HAP-1 (cell line): ENCODE results near the gene CLDN20.
"Not testable (repeated sequence)": the region's sequence is repeated elsewhere in the genome, so short reads cannot be mapped to it uniquely, and the experiment has no call there.

Experiments used
- DNase-seq, 2 experiments: peaks; one replicate each; pipeline ENCODE4 v3.0.0-alpha.2; 2016 to 2020; ENCODE audit warnings: low spot score in 2 of 2
- H3K27me3 ChIP-seq: fragments of 250-450 bp; sonication (Bioruptor Pico); 2 replicates; pipeline ENCODE4 v1.5.1; 2020; ENCODE audit warnings: low read depth, mild to moderate bottlenecking, moderate library complexity
- H3K36me3 ChIP-seq: fragments of 250-450 bp; sonication (Bioruptor Pico); replicated peaks from 2 replicates; pipeline ENCODE4 v1.5.1; 2020; ENCODE audit warnings: mild to moderate bottlenecking
- H3K4me1 ChIP-seq: fragments of 250-450 bp; sonication (Bioruptor Pico); 2 replicates; pipeline ENCODE4 v1.5.1; 2020; ENCODE audit warnings: mild to moderate bottlenecking
- H3K4me3 ChIP-seq: fragments of 250-450 bp; sonication (Bioruptor Pico); 2 replicates; pipeline ENCODE4 v1.5.1; 2020; ENCODE audit warnings: mild to moderate bottlenecking, moderate library complexity
- H3K9me3 ChIP-seq: fragments of 250-450 bp; sonication (Bioruptor Pico); 2 replicates; pipeline ENCODE4 v1.5.1; 2020; ENCODE audit warnings: mild to moderate bottlenecking, moderate library complexity
- in situ Hi-C: fragments of 300-500 bp; cut with MboI; formaldehyde crosslinking; loops from 3 replicates; pipeline ENCODE4 v1.14.3; 2020; ENCODE audit warnings: low sequenced_read_pairs, inconsistent platforms, mixed read lengths

The CLDN20 gene

GRCh38 chr6:155263373-155264063, at the start of gene CLDN20:
CLDN20 (plus strand) TSS chr6:155264013; CDS start chr6:155275720, 11,707 bp downstream.
- DNase-seq: no peak
- Histone ChIP-seq H3K9me3 (no peaks in the 10 kb centered on the region), H3K36me3 (peaks cover 9% of the 10 kb centered on the region), H3K4me1 (peaks cover 36% of the 10 kb centered on the region), H3K27me3 (no peaks in the 10 kb centered on the region), H3K4me3 (no peak within 1 kb of the TSS)
- in situ Hi-C loops: no loop called here

- in situ Hi-C loops: no loop called here
- Histone ChIP-seq H3K4me1 (peaks cover 24% of the 10 kb centered on the region), H3K27me3 (no peaks in the 10 kb centered on the region), H3K36me3 (no peaks in the 10 kb centered on the region), H3K4me3 (no peak overlapping the region), H3K9me3 (no peaks in the 10 kb centered on the region)
- DNase-seq: no peak
Measured at GRCh38 chr6:155215906-155216305, 47.9 kb upstream of the CLDN20 start.

DNA sequence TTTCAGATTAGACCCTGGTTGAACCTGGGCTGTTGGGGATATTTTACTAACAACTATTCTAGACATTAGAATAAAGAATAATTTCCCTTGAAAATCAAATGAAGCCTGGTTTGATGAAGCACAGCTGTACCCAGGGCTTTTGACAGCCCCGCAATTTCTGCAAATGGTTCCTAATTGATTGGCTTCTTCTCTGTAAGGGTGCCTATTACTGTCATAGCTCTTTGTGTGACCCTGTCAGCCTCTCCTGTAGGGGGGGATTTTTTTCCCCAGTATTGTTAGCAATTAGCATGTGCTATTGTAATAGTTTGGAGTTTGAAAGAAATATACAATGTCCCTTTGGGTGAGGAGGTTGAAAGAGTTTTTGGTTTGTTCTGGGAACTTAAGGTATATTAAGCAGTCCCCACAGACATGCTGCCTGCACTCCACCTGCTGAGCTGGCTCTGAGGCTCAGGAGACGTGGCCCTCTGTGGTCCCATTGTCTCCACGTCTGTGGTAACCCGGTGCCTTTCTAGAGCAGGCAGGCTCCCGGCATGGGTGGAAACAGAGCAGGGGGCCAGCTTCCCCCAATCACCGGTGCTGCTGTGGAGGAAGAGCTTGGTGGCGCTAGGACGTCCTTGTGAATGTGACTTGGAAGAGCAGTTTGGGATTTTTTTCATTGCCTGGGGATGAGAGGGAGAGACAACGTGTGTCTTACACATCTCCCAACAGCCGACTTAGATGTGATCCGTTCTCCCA, 47.3 kb upstream of the CLDN20 start:
- in situ Hi-C loops: no loop called here
- Histone ChIP-seq H3K36me3 (no peaks in the 10 kb centered on the region), H3K4me1 (peaks cover 24% of the 10 kb centered on the region), H3K9me3 (no peaks in the 10 kb centered on the region), H3K4me3 (peak overlapping the region; percentile 12), H3K27me3 (no peaks in the 10 kb centered on the region)
- peak; percentile 56 to 74 for DNase-seq

GRCh38 chr6:155218711-155219110, 45.1 kb upstream of the CLDN20 start:
- H3K9me3 ChIP-seq, DNase-seq, in situ Hi-C loops, H3K27me3 ChIP-seq, H3K36me3 ChIP-seq, H3K4me3 ChIP-seq: not testable (repeated sequence)
- H3K4me1 ChIP-seq: peaks cover 24% of the 10 kb centered on the region

DNA sequence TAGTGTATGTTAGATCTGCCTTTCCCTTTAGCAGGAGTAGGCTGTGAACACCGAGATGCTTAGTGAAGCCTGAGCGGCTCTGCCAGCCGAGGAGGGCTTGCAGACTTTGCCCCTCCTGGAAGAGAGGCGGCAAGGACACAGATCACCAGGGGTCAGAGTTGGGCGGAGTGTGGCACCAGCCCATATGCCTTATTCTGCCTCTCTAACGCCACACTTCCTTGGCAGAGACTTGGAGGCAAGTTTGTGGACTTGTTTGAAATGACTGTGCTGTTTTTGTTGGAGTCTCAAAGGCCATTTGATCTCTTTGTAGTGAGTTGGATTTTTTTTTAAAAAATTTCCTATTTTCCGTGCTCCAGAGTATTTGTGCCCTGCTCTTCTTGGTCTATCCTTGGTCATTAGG, 44.5 kb upstream of the CLDN20 start:
- in situ Hi-C loops: no loop called here
- H3K9me3 ChIP-seq: no peaks in the 10 kb centered on the region
- H3K36me3 ChIP-seq: no peaks in the 10 kb centered on the region
- no peak for DNase-seq
- peaks cover 24% of the 10 kb centered on the region for H3K4me1 ChIP-seq
- no peaks in the 10 kb centered on the region for H3K27me3 ChIP-seq
- H3K4me3 ChIP-seq: no peak overlapping the region

DNA sequence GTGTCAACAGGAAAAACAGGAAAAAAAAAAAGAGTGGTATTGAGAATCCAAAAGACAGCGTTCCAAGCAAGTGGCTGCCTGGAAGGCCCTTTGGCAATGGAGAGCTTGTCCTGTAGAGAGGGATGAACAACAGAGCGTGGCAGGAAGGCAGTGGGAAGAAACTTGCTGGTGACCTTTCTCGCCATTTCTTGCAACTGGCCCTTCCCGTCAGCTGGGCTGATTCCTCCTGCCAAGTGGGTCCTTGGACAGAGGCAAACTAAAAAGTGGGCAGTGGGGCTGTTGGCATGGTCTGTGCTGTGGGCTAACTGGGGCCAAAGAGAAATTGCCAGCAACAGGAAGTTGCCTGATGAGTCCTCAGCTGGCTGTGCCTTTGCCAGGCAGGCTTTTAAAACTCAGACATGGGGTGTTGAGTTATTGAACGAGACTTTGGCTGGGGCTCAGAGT, 43.9 kb upstream of the CLDN20 start:
- no peak overlapping the region for H3K4me3 ChIP-seq
- H3K27me3 ChIP-seq: no peaks in the 10 kb centered on the region
- DNase-seq: no peak
- no peaks in the 10 kb centered on the region for H3K9me3 ChIP-seq
- in situ Hi-C loops: no loop called here
- no peaks in the 10 kb centered on the region for H3K36me3 ChIP-seq
- H3K4me1 ChIP-seq: peaks cover 24% of the 10 kb centered on the region

DNA sequence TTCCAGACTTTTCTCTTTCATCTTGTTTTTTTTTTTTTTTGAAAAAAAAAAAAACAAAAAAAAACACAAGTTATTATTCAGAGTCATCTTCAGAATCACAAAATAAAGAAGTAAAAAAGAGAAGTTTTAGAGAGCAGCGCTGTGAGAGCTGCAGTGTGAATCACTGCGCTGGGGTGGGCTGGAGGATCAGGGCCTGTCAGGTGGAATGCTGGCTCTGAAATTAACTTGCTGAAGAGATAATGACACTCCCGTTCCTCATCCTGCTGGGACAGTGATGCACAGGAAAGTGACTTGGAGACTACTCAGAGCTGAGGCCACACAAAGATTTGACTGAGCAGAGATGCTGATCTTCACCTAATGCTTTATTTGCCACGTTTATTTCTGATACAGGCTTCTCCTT, 42.7 kb upstream of the CLDN20 start:
- Histone ChIP-seq H3K4me1 (peaks cover 24% of the 10 kb centered on the region), H3K4me3 (no peak overlapping the region), H3K36me3 (no peaks in the 10 kb centered on the region), H3K9me3 (no peaks in the 10 kb centered on the region), H3K27me3 (no peaks in the 10 kb centered on the region)
- no peak for DNase-seq
- in situ Hi-C loops: no loop called here

GRCh38 chr6:155222506-155222905, 41.3 kb upstream of the CLDN20 start:
- no peak overlapping the region for H3K4me3 ChIP-seq
- no peaks in the 10 kb centered on the region for H3K27me3 ChIP-seq
- in situ Hi-C loops: no loop called here
- H3K4me1 ChIP-seq: peaks cover 11% of the 10 kb centered on the region
- H3K36me3 ChIP-seq: no peaks in the 10 kb centered on the region
- no peaks in the 10 kb centered on the region for H3K9me3 ChIP-seq
- no peak for DNase-seq

- in situ Hi-C loops: no loop called here
- Histone ChIP-seq H3K9me3 (no peaks in the 10 kb centered on the region), H3K4me1 (no peaks in the 10 kb centered on the region), H3K4me3 (no peak overlapping the region), H3K36me3 (no peaks in the 10 kb centered on the region), H3K27me3 (no peaks in the 10 kb centered on the region)
- DNase-seq: no peak
Measured at GRCh38 chr6:155223646-155224451, 40.0 kb upstream of the CLDN20 start.

DNA sequence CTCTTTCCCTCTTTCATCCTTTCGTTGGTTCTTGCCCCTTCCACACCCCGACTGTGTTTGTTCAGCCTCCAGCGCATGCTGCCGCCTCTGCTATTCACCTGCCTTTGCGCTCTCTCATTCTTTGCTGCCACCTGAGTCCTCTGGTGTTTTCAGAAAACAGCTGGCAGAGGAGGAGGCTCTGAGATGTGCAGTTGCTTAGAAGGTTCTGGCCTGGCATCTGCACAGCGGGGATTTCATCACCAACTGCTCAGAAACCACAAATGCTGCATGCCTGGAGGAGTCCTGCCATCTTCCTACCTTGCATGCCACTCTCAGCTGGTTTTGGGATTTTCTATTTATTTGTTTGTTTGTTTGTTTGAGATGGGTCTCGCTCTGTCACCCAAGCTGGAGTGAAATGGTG, 39.2 kb upstream of the CLDN20 start:
- no peak for DNase-seq
- H3K4me3 ChIP-seq: no peak overlapping the region
- no peaks in the 10 kb centered on the region for H3K4me1 ChIP-seq
- no peaks in the 10 kb centered on the region for H3K27me3 ChIP-seq
- in situ Hi-C loops: no loop called here
- no peaks in the 10 kb centered on the region for H3K9me3 ChIP-seq
- no peaks in the 10 kb centered on the region for H3K36me3 ChIP-seq

GRCh38 chr6:155227046-155227445, 36.8 kb upstream of the CLDN20 start:
- no peaks in the 10 kb centered on the region for H3K9me3 ChIP-seq
- H3K4me3 ChIP-seq: no peak overlapping the region
- in situ Hi-C loops: no loop called here
- H3K4me1 ChIP-seq: no peaks in the 10 kb centered on the region
- H3K36me3 ChIP-seq: no peaks in the 10 kb centered on the region
- no peak for DNase-seq
- no peaks in the 10 kb centered on the region for H3K27me3 ChIP-seq

GRCh38 chr6:155228546-155229166, 35.2 kb upstream of the CLDN20 start:
- in situ Hi-C loops: no loop called here

DNA sequence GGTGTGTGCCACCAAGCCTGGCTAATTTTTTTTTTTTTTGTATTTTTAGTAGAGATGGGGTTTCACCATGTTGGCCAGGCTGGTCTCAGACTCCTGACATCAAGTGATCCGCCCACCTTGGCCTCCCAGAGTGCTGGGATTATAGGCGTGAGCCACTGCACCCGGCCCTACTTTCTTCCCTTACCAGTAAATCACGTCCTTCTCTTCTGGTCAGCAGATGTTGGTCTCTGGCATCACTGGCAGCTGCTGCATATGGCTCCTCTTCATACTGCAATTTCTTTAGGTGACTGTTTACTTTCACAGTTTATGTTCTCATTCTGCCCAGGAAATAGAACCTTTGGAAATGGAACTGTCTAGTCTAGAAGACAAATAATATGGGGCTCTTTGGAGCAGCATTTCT, 32.8 kb upstream of the CLDN20 start:
- H3K36me3 ChIP-seq, H3K4me3 ChIP-seq, H3K4me1 ChIP-seq, H3K9me3 ChIP-seq, in situ Hi-C loops, H3K27me3 ChIP-seq, DNase-seq: not testable (repeated sequence)

More at GRCh38 chr6:155228546-155229166, 35.2 kb upstream of the CLDN20 start:
- Histone ChIP-seq H3K36me3 (no peaks in the 10 kb centered on the region), H3K27me3 (no peaks in the 10 kb centered on the region), H3K4me1 (no peaks in the 10 kb centered on the region), H3K9me3 (peaks cover 2% of the 10 kb centered on the region; the same call in 1 of the 2 replicates), H3K4me3 (no peak overlapping the region)
- no peak for DNase-seq
